ENCODE data around the gene GABRB2. TPM values are rescaled to one million over a fixed set of nuclear protein-coding genes. Genes with fewer than 3 reads are reported as not detected.

The GABRB2 gene
- total and polyA plus RNA-seq, 2 of the 13 experiments (the other 11 are each of a cell fraction or from before 2014, with no cell fraction given): 0.01 TPM; not detected in 1

- FAIRE-seq (no peak), DNase-seq (ENCODE audit: low spot score) (no peak), ATAC-seq (no peak)
- Histone ChIP-seq H3K36me3 (replicated peaks in 1 of 2; ENCODE audit: control insufficient read depth in 1 of 2, insufficient read depth in 2 of 2, low read length in 2 of 2) (no peaks in the 10 kb centered on the region), H3K9ac (ENCODE audit: insufficient read depth, low read depth, low read length) (no peak overlapping the region), H4K20me1 (ENCODE audit: insufficient read depth, low read length) (no peaks in the 10 kb centered on the region), H3K4me2 (ENCODE audit: low read depth, low read length) (no peak overlapping the region), H3K27me3 (ENCODE audit: control insufficient read depth in 1 of 2, insufficient read depth in 2 of 2, low read length in 2 of 2) (no peaks in the 10 kb centered on the region), H3K4me3 (replicated peaks in 1 of 3; ENCODE audit: insufficient read depth in 1 of 3, low read depth in 2 of 3, low read length in 3 of 3) (no peak overlapping the region), H2AFZ (ENCODE audit: low read length) (no peak overlapping the region), H3K27ac (ENCODE audit: extremely low read length, insufficient read depth, low read length) (no peak overlapping the region), H3K4me1 (ENCODE audit: insufficient read depth, low read length) (no peaks in the 10 kb centered on the region), H3K9me3 (ENCODE audit: low read length) (no peaks in the 10 kb centered on the region), H3K79me2 (ENCODE audit: insufficient read depth, low read length) (no peaks in the 10 kb centered on the region)
- CTCF ChIA-PET (ENCODE audit: low intra/inter-chr PET ratio, low total read pairs): no interaction called here
- BruUV-seq (replicated peaks): no TSS peak
- POLR2A ChIA-PET: no interaction called here
- WGBS (ENCODE audit: low lambda C conversion rate): 0% methylated on average over 2 of the region's 2 CpGs
- intact Hi-C loops (cut with micrococcal nuclease; ENCODE audit: unreplicated experiment) (no loop called here), in situ Hi-C loops (cut with HindIII; ENCODE audit: extremely low pct_ligation_motif_present, low pct_unique_long_range_greater_than_20kb) (loop anchor here (25.0 kb wide), 1 partner anchor 1882 kb away; no protein-coding TSS in a partner anchor)
- no peak for TF ChIP-seq ZNF432 (CRISPR knock-in tag; IDR thresholded peaks at IDR 0.05; ENCODE audit: borderline replicate concordance)
- TF ChIP-seq PRDM15 (CRISPR knock-in tag; IDR thresholded peaks at IDR 0.05): no peak
- TF ChIP-seq GATA4 (IDR thresholded peaks at IDR 0.05; ENCODE audit: borderline replicate concordance, low read depth): no peak
- no peak for TF ChIP-seq ADNP (CRISPR knock-in tag; IDR thresholded peaks at IDR 0.05)
- no peak for TF ChIP-seq IRF2 (CRISPR knock-in tag; IDR thresholded peaks at IDR 0.05)
- no peak for TF ChIP-seq ZNF670 (CRISPR knock-in tag; IDR thresholded peaks at IDR 0.05; ENCODE audit: borderline replicate concordance)
- TF ChIP-seq ZNF879 (CRISPR knock-in tag; IDR thresholded peaks at IDR 0.05): no peak
- TF ChIP-seq NCOA2 (CRISPR knock-in tag; IDR thresholded peaks at IDR 0.05): no peak
- no peak for TF ChIP-seq SKIL (CRISPR knock-in tag; IDR thresholded peaks at IDR 0.05; ENCODE audit: borderline replicate concordance)
- TF ChIP-seq GMEB1 (CRISPR knock-in tag; IDR thresholded peaks at IDR 0.05; ENCODE audit: borderline replicate concordance): no peak
- no peak for TF ChIP-seq ZSCAN5A (CRISPR knock-in tag; IDR thresholded peaks at IDR 0.05; ENCODE audit: borderline replicate concordance)
- no peak for TF ChIP-seq HNRNPH1 (optimal IDR thresholded peaks at IDR 0.05; ENCODE audit: low read depth, low read length)
- TF ChIP-seq ZNF430 (CRISPR knock-in tag; IDR thresholded peaks at IDR 0.05): no peak
Observed at GRCh38 chr5:161530700-161531099, 15.8 kb downstream of the GABRB2 start.
